DLD1 (cell line): ENCODE measurements around the gene ST13.
"Not testable (repeated sequence)": the region's sequence is repeated elsewhere in the genome, so short reads cannot be mapped to it uniquely, and the experiment has no call there.

Source experiments
- in situ Hi-C: cut with HindIII; loops from 2 replicates; pipeline ENCODE4 v1.10.0; 2017; ENCODE audit warnings: low sequenced_read_pairs

The ST13 gene

DNA sequence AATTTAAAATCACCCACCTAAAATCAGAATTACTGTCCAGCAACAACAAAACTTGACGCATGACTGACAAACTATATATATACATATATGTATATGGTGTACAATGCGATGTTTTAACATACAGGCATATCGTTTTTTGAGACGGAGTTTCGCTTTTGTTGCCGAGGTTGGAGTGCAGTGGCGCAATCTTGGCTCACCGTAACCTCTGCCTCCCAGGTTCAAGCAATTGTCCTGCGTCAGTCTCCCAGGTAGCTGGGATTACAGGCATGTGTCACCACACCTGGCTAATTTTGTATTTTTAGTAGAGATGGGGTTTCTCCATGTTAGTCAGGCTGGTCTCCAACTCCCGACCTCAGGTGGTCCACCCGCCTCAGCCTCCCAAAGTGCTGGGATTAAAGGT, 10.6 kb downstream of the ST13 start:
- in situ Hi-C loops: not testable (repeated sequence)

DNA sequence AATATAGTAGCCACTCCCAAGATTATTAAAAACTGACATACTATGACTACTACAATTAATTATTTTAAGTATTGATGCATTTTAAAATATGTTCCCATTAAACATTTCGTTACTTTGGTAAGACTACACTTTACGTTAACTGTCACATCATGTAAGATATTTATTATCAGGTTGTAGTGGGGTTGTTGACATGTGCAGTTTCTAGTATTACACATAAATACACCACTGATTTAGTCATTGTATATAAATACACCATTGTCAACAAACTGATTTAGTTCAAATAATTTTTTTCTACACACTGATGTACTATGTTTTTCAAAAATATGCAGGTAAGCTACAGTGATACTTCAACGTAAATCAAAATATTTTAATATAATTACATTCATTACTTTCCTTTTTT, 11.5 kb downstream of the ST13 start:
- in situ Hi-C loops: no loop called here

DNA sequence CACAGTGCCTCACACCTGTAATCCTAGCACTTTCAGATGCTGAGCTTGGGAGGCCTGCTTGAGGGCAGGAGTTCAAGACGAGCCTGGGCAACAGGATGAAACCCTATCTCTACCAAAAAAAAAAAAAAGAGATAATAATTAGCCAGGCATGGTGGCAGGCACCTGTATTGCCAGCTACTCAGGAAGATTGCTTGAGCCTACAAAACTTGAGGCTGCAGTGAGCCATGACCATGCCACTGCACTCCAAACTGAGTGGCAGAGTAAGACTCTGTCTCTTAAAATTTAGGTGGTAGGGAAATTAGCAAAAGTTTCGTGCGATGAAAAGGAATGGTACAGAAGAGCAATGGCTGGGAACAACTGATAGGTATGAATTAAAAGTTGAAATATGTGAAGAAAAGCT, 18.0 kb downstream of the ST13 start:
- in situ Hi-C loops: no loop called here

DNA sequence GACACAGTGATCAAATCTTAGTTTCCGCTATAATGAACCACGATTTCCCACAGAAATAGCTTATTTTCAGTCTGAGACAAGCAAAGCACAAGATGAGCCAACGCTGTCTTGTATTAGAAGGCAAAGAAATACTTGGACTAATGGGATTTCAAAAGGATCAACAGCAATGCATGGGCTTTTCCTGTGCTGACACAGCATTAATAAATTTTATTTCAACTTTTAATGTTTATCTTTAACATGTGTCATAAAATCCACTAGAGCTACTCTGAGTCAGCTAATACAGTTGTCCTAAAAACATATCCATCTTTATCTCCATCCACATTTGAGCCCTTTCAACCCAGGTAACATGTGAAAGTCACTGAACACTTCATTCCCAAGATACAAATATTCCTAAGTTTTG, 21.8 kb downstream of the ST13 start:
- in situ Hi-C loops: no loop called here

DNA sequence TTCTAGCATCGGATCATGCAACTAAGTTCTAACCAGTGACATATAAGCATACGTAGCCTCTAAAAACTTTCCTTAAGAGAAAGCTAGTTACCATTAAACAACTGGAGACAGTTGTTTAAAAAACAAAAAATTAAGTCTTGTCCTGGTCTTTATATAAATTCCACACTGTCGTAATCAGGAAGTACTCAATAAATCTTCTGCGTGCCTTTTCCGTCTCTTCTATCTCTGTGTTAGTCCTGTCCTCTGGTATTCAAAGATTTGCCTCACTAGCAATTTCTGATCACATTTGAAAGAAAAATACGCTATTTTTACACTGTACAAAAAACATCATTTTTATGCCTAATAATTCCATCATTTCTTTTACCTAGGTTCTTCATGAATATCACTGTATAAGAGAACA, 27.3 kb downstream of the ST13 start:
- in situ Hi-C loops: no loop called here

DNA sequence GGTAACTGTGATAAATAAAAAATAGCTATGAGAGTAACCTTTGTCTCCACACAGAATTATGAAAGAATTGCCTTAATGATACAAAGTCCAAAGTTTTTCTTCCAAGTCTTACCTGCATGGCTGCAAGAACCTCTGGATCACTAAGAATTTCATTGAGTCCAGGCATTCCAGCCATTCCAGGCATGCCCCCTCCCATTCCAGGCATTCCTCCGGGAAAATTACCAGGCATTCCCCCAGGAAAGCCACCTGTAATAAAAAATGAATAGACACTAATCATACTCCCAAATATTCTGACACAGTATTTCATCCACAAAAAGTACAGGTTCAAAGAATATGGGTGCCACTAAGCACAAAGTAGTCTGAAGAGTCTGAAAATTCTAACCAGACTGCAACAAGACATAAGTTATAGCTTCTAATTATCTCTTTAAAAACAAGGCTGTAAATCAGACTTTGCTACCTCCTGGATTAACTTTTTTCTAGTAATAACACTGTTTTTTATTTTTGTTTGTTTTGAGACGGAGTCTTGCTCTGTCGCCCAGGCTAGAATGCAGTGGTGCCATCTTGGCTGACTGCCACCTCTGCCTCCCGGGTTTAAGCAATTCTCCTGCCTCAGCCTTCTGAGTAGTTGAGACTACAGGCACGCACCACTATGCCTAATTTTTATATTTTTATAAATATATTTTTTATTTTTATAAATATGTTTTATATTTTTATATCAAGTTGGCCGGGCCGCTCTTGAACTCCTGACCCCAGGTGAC, 29.3 kb downstream of the ST13 start:
- in situ Hi-C loops: no loop called here

DNA sequence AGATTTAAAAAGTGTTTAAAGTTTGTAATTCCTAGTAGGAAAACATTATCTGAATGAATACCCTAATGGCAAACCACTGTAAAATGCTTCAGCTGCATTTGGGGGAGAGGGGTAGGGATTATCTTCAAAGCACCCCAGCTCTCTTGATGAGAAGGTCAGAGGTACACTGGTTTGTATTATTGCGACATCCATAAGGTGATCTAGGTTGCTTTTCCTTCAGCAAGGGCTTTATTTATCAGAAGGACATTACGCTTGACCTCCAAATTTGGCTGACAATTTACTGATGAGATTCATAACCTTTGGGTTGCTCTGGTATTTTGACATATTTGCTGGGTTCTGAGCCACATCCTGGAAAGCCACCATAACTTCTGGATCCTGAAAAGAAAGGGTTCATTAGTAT, 30.1 kb downstream of the ST13 start:
- in situ Hi-C loops: not testable (repeated sequence)

DNA sequence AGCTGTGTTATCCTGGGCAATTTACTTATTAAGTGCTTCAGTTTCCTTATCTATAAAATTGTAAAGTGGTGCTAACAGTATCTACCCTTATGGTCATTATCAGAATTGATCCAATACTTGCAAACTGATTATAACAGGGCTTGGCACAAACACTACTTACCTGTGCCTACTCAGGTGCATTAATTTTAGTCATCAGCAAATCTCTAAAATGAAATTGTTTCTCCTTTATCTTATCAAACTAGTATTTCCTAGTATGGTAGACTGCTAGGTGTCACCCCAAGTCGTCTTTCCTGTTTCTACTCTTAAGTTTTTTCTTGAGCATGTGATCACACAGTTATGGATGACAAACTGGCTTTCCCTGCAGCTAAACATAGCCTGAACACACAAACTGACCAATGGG, 33.0 kb downstream of the ST13 start:
- in situ Hi-C loops: no loop called here

DNA sequence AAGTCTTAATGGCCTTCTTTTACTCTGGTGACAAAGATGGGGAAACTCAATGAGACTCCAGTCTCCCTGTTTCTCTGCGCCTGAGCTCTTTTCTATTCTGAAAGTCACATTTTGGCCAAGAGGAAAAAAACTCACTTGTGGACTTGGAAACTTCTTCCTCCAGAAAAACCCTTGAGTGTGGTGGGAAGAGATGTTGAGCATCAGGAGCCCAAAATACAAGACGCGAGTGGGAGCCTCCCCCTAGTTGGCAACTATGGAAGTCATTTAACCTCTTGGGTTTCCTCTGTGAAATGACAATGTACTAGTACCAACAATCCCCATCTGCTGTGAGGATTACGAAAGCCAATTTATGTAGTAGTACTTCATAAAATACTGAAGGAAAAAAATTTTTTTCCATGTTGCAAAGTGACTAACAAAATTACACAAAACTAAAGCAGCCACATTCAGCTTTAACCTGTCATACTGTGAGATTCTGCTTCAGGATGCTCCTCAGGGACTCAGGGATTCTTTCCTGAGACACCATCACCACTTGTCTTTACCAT, 36.8 kb downstream of the ST13 start:
- in situ Hi-C loops: no loop called here

DNA sequence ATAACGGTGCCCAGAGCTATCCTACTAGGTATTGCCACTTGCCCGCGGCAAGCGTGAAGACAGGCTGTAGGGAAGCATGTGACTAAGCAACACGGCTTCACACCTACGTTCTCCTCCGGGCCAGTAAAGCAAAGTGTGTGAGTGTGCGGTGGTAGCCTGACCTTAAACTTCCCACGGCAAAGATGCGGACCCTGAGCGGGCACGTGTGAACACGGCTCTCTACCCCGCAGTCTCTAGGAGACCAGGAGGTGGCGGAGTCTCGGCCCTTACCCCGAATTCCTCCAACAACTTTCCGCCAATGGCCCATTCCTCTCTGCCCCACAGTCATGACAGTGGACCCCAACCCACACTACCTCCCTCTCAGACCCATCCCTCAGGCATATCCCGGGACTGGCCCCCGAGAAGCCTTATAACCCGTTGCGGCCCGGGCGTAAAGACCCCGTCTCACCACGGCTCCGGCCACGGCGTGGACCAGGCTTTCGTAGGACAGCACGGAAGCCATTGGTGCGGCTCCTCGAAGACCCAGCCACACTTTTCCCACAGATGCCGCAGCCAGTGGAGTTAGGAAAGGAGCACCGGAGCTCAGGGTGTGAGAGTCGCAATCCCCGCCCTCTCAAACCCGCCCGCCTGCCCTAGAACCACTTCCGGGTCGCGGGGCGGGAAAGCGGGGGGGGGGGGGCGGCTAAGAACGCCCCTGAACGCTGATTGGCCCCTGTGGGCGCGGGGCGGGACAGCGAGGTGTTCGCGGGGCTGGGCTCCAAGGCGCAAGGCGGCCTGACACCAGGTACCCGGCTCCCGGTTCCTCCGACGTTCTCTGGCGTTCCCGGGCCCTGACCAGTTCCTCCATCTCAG, 37.5 kb downstream of the ST13 start, which contains the start of gene SLC25A17:
Gene SLC25A17, minus strand, starts transcription at position 600 of the 852 bp plus-strand sequence. Its CDS starts 98 bp downstream, at position 502.
- in situ Hi-C loops: no loop called here

DNA sequence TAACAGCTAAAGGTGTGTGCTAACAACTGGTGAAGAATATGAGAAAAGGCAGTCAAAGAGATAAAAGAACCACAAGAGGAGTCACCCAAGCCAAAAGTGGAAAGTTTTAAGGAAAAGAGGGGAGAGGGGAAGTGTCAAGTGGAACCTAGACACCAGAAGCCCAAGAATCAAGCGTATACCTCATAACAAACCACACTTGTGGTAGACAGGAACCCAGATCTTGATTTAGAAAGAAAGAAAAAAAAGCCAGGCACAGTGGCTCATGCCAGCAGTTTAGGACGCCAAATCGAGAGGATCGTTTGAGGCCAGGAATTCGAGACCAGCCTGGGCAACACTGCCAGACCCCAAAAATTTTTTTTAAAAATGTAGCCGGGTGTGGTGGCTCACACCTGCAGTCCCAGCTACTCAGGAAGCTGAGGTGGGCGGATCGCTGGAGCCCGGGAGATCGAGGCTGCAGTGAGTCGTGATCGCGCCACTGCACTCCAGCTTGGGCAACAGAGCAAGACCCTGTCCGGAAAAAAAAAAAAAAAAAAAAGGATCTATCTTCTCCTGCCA, 38.2 kb downstream of the ST13 start:
- in situ Hi-C loops: no loop called here

DNA sequence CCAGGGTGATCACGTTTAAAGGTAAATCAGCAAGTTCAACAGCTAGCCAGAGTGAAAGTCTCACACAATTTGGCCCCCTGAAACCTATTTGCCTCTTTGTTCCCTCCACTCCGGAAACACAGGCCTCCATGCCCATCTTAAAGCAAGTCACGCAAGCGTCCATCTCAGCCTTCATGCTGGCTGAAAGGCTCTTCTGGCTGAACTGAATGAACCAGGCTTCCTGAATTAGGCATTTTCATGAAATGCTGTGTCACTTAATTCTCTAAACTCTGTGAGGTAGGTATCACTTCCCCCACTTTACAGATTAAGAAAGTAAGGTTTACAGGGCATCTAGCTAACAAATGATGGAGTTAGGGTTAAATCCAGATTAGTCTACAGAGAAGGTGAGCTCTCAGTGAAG, 38.7 kb downstream of the ST13 start:
- in situ Hi-C loops: no loop called here

DNA sequence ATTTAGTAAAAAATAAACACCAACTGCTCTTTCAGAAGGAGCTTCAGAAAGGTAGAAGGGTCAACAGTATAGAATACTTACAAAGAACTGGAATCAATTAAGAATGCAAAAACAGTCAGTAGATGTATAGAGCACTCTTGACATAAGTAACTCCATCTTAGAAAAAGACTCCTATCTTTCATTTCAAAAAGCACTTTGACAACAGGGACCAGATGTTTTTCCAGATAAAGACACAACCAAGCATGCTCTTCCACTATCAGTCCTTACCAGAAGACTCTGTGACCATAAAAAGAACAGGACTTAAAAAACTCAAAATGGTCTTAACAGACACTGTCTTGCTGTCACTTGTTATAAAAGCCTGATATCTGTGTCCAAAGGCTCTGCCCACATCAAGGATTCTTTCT, 42.5 kb downstream of the ST13 start:
- in situ Hi-C loops: no loop called here

DNA sequence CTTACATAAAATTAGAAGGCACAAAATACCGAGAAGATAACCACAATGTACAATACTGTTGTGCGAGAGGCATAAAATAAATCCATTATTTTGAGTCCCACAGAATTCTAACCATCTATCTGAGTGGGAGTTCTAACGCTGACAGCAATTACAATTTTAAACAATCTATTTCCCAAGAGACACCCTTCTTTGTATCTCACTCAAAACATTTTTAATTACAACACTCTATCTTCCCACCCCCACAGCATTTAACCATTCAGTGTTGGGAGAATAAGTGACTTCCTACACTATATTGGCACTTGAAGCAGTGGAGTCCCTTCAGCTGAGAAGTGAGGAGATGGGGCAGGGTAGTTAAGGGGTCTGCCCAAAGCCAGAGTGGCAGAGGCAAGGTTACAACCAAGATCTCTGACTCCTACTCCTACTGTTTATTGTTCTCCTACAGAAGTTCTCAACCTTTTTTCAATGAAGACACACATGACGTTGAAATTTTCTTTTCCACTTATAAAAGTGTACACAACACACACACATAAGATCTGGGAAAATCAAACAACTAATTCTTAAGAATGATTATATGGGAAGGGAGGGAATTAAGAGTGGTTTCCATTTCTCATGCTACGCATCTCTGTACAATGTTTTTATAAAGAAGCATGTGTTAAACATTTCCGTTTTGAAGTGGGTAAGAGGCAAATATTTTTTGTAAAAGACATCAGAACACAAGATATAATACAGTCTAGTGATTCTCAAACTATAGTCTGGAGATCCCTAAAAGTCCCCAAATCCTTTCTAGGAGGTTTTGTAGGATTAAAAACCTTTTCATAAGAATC, 48.2 kb downstream of the ST13 start:
- in situ Hi-C loops: no loop called here

DNA sequence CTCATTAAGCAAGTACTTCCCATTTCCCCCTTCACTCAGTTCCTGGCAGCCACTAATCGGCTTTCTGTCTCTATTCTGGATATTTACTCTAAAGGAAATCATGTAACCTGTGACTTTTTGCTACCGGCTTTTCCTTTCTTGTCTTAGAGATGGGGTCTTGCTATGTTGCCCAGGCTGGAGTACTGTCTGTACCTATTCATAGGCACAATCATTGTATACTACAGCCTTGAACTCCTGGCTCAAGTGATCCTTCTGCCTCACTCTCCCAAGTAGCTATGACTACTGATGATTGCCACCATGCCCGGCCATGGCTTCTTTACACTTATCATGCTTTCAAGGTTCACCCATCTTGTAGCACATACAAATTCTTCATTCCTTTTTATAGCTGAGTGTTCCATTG, 49.7 kb downstream of the ST13 start:
- in situ Hi-C loops: no loop called here

DNA sequence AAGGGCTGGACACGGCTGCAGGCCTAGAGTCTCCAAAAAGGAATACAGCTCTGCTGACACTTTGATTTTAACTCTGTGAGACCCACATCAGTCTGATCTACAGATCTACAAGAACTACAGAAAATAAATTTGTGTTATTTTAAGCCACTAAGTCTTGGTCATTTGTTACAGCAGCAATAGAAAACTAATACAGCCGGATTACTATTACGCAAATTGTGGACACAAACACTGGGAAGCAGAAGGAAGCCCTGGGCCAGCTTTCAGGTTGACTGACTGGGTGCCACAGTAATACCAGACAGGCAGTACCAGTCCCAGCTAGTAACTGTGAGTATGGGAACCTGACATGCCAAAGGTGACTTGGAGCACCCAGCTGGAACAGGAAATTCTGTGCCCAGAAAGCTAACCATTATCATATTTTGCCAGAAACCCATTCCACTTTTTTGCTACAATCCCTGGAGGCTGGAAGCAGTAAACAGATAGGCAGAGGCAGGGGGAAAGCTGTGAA, 50.7 kb downstream of the ST13 start:
- in situ Hi-C loops: no loop called here

DNA sequence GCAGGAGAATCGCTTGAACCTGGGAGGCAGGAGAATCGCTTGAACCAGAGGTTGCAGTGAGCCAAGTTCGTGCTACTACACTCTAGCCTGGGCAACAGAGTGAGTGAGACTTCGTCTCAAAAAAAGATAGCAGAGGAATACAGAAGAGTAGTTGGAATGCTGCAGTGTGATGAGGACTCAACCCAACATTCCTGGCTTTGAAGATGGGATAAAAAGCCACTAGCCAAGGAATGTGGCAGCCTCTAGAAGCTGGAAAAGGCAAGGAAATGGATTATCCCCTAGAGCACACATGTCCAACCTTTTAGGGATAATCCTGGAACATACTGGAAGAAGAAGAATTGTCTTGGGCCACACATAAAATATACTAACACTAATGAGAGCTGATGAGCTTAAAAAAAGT, 51.2 kb downstream of the ST13 start:
- in situ Hi-C loops: no loop called here

DNA sequence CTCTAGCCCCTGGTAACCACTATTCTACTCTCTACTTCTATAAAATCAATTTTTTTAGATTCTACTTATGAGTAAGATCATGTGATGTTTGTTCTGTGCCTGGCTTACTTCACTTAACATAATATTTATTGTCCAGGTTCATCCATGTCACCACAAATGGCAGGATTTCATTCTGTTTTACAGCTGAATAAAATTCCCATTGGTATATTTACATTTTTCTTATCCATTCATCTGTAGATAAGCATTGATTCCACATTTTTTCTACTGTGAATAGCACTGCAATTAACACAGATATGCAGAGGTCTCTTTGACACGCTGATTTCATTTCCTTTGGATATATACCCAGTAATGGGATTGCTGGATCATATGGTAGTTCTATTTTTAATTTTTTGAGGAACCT, 53.1 kb downstream of the ST13 start:
- in situ Hi-C loops: no loop called here

DNA sequence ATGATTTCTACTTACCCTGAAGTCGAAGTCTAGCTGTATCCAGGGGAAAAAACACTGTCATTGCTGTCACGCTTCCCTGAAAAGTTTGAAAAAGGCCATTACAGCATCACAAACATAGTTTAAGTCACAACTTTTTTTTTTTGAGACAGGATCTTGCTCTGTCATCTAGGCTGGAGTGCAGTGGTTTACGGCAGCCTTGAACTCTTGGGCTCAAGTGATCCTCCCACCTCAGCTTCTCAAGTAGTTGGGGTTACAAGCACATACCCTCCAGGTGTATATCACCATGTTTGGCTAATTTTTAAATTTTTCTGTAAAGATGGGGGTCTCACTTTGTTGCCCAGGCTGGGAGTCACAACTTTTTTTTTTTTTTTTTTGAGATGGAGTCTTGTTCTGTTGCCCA, 57.4 kb downstream of the ST13 start:
- in situ Hi-C loops: no loop called here

DNA sequence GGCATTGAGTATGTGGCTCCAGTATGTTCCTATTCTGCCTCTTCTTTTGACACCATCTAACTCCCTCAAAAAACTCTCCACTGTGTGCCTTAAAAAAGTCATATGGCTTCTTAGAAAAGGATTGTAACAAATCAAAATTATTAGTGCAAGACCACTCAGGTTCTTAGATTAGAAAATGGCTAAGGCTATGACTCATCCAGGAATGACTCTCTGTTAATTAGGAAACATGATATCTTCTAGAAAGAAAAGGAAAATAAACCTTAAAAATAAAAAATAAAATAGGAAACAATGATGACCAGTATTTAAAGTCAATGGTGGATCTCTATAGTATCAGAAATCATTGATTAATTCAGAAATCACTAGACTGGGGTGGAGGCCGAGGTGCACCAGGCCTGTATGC, 59.0 kb downstream of the ST13 start:
- in situ Hi-C loops: no loop called here

DNA sequence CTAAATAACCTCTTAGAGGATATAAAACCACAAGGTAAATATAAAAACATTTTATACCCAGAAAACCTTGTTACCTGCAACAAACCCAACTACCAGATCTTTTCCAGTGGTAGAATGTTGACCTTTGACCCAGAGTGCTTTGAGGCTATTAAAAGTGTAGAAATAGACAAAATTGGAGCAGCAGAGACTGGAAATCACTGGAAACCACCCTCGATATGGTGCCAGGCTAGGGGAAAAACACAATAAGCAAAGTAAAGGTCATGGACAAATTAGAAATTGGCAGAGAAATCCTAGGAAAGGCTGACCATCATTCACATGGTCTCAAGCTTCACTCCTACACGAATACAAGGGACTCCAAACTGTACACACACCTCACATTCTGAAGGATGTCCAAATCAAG, 64.0 kb downstream of the ST13 start:
- in situ Hi-C loops: no loop called here
